MCF 10A (cell line): ENCODE data around the gene SOD2. TPM values are rescaled to one million over a fixed set of nuclear protein-coding genes. Genes with fewer than 3 reads are reported as not detected.

Experiments
- BruUV-seq: library from RNA; stranded (reverse); fragments of 400-500 nt; replicated peaks from 2 replicates; lab custom pipeline; 2021; lab: Mats Ljungman, UMichigan
- CTCF ChIA-PET: fragments of 300-600 bp; sonication (Branson Sonifier 250); formaldehyde crosslinking; extraction: SDS; loops from one replicate; lab custom pipeline; 2021; ENCODE audit warnings: antibody characterized with exemption, inconsistent platforms; lab: Yijun Ruan, JAX
- POLR2A ChIA-PET: fragments of 300-600, 350-650 bp; sonication (Branson Sonifier 250); formaldehyde crosslinking; extraction: SDS; loops from one replicate; lab custom pipeline; 2020; ENCODE audit warnings: antibody characterized with exemption, inconsistent platforms; lab: Yijun Ruan, JAX
- DNase-seq: peaks from one replicate; pipeline ENCODE4 v3.0.0-alpha.2; 2018; ENCODE audit not compliant: unreplicated experiment
- H3K27ac Mint-ChIP-seq: one replicate; pipeline ENCODE4 v1.8.0; 2022; ENCODE audit warnings: mild to moderate bottlenecking, low read depth, mixed read lengths; ENCODE audit not compliant: unreplicated experiment
- H3K27me3 Mint-ChIP-seq: one replicate; pipeline ENCODE4 v1.8.0; 2022; ENCODE audit warnings: mixed read lengths; ENCODE audit not compliant: insufficient read depth, unreplicated experiment
- H3K36me3 Mint-ChIP-seq: one replicate; pipeline ENCODE4 v1.8.0; 2022; ENCODE audit warnings: mild to moderate bottlenecking, moderate library complexity, mixed read lengths; ENCODE audit not compliant: insufficient read depth, unreplicated experiment
- H3K4me1 Mint-ChIP-seq: one replicate; pipeline ENCODE4 v1.8.0; 2022; ENCODE audit warnings: mixed read lengths; ENCODE audit not compliant: insufficient read depth, unreplicated experiment
- H3K4me3 Mint-ChIP-seq: one replicate; pipeline ENCODE4 v1.8.0; 2022; ENCODE audit warnings: mild to moderate bottlenecking, moderate library complexity, mixed read lengths; ENCODE audit not compliant: unreplicated experiment
- H3K9me3 Mint-ChIP-seq: one replicate; pipeline ENCODE4 v1.8.0; 2022; ENCODE audit warnings: mixed read lengths; ENCODE audit not compliant: unreplicated experiment
- intact Hi-C: fragments of 100-400 bp; cut with micrococcal nuclease; formaldehyde crosslinking; loops from 2 replicates; pipeline ENCODE4 v1.14.1; 2022
- total RNA-seq: library from RNA; stranded (reverse); gene quantifications from 2 replicates; pipeline ENCODE4 v1.2.3, GENCODE V29; 2022
- TF ChIP-seq, protein P1 (sequence below): fragments of 200-600 bp; IDR thresholded peaks from one replicate; pipeline ENCODE4 v1.8.0; 2022; ENCODE audit warnings: antibody characterized with exemption, mild to moderate bottlenecking; ENCODE audit not compliant: unreplicated experiment

SOD2 gene
- total RNA-seq, 1 experiment from 2014 or later: 600 TPM

DNA sequence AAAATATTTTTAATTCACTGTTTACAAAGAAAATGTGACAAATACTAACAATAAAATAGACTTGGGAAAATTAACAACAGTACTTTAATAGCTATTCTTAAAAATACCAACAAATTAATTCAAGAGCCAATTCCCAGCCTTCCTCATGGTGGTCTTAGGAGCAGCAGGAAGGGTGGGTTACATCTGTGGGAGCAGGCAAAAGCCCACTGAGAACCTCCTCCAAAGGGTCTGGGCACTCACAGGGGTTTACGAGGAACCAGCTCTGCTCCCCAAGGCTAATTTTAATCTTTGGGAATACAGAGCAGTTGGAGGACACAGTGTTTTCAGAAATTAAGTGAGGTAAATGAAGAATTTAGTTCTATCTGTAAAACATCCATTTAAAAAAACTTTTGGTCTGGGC lies 10.2 kb downstream of the SOD2 start:
- Mint-ChIP-seq H3K36me3 (peaks cover 100% of the 10 kb centered on the region), H3K4me1 (peaks cover 9% of the 10 kb centered on the region), H3K27me3 (no peaks in the 10 kb centered on the region), H3K4me3 (peak overlapping the region; percentile 55), H3K27ac (peak overlapping the region; percentile 46), H3K9me3 (no peaks in the 10 kb centered on the region)
- TF ChIP-seq, protein P1, sequence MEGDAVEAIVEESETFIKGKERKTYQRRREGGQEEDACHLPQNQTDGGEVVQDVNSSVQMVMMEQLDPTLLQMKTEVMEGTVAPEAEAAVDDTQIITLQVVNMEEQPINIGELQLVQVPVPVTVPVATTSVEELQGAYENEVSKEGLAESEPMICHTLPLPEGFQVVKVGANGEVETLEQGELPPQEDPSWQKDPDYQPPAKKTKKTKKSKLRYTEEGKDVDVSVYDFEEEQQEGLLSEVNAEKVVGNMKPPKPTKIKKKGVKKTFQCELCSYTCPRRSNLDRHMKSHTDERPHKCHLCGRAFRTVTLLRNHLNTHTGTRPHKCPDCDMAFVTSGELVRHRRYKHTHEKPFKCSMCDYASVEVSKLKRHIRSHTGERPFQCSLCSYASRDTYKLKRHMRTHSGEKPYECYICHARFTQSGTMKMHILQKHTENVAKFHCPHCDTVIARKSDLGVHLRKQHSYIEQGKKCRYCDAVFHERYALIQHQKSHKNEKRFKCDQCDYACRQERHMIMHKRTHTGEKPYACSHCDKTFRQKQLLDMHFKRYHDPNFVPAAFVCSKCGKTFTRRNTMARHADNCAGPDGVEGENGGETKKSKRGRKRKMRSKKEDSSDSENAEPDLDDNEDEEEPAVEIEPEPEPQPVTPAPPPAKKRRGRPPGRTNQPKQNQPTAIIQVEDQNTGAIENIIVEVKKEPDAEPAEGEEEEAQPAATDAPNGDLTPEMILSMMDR: no peak
- intact Hi-C loops: no loop called here
- CTCF ChIA-PET: interaction anchor here (0.6 to 1.1 kb wide), 5 partner anchors 27 to 501 kb away, joined by 3 read pairs; no protein-coding TSS in a partner anchor
- no peak for DNase-seq
- POLR2A ChIA-PET: interaction anchor here (1.0 to 5.6 kb wide), 8 partner anchors 10 to 105 kb away, joined by 3 to 37 read pairs (median 8); partner anchors contain the start of genes SOD2 and WTAP
- no TSS peak for BruUV-seq

DNA sequence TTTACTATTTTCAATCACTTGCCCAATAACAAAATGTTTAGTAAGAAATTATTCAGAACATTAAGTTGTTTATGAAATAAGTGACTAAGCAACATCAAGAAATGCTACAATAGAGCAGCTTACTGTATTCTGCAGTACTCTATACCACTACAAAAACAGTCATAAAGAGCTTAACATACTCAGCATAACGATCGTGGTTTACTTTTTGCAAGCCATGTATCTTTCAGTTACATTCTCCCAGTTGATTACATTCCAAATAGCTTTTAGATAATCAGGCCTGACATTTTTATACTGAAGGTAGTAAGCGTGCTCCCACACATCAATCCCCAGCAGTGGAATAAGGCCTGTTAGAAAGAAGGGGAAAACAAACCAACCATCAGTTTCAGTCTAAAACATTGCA lies 10.7 kb downstream of the SOD2 start:
- H3K36me3 Mint-ChIP-seq: peaks cover 100% of the 10 kb centered on the region
- H3K4me1 Mint-ChIP-seq: peaks cover 9% of the 10 kb centered on the region
- intact Hi-C loops: no loop called here
- H3K27me3 Mint-ChIP-seq: no peaks in the 10 kb centered on the region
- H3K4me3 Mint-ChIP-seq: peak overlapping the region; percentile 55
- CTCF ChIA-PET: interaction anchor here (0.6 to 1.1 kb wide), 5 partner anchors 27 to 500 kb away, joined by 3 to 5 read pairs (median 3); no protein-coding TSS in a partner anchor
- BruUV-seq: no TSS peak
- TF ChIP-seq, protein P1: no peak
- no peaks in the 10 kb centered on the region for H3K9me3 Mint-ChIP-seq
- DNase-seq: no peak
- peak overlapping the region; percentile 46 for H3K27ac Mint-ChIP-seq
- POLR2A ChIA-PET: interaction anchor here (1.0 to 5.6 kb wide), 9 partner anchors 10 to 106 kb away, joined by 3 to 37 read pairs (median 7); partner anchors contain the start of genes SOD2 and WTAP

DNA sequence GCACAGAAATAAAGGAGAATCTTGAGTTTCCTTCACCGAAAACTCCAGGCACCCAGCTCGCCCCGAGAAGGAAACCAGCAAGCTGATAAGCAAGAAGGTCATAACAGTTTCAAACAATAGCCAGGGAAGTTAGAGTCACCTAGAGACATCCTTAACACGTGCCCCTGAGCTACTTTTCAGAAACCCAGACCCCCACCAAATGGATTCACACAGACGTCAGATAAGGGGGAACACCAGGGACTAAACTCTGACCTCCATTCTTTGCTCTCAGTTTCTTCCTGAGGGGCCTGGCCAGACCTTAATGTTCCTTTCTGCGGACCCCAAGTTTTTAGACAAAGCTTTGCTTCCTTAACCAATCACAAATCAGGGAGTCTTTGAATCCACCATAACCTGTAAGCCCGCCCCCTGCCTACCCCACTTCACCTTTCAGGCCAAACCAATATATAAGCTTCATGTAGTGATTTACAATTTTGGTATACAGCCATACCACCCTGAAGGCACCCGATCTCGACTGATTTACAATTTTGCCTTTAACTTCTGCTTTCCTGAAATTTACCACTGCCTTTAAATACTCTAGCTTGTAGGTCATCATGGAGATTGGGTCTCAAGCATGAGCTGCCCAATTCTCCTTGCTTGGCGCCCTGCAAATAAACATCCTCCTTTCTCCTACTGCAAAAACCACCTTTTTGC lies 11.7 kb downstream of the SOD2 start:
- Mint-ChIP-seq H3K9me3 (no peaks in the 10 kb centered on the region), H3K4me1 (peaks cover 9% of the 10 kb centered on the region), H3K36me3 (peaks cover 100% of the 10 kb centered on the region), H3K4me3 (peak overlapping the region; percentile 55), H3K27ac (peak overlapping the region; percentile 29), H3K27me3 (no peaks in the 10 kb centered on the region)
- intact Hi-C loops: no loop called here
- ChIA-PET POLR2A (interaction anchor here (1.5 to 5.6 kb wide), 5 partner anchors 11 to 107 kb away, joined by 3 to 37 read pairs (median 8); partner anchors contain the start of genes SOD2 and WTAP), CTCF (no interaction called here)
- DNase-seq: no peak
- TSS peak; percentile 20 for BruUV-seq
- TF ChIP-seq, protein P1: no peak

DNA sequence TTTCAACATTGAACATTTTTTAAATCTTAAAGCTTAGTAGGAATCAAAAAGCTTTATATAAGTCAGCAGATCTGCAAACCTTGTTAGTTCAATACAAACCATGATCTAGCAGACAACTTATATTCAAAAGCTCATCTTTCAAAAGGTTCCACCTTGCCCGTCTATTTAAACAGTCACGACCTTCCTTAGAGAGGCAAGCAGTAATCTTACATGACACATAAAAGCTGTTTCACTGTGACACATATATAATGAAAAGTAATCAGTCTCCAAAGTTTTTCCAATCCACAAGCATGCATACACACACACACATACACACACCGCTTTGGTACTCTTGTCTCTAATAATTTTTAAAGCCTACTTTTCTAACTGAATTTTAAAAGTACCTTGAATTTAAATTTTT lies 12.9 kb downstream of the SOD2 start:
- Mint-ChIP-seq H3K27ac (peak overlapping the region; percentile 27), H3K4me3 (peak overlapping the region; percentile 41), H3K9me3 (no peaks in the 10 kb centered on the region), H3K4me1 (peaks cover 9% of the 10 kb centered on the region), H3K36me3 (peaks cover 100% of the 10 kb centered on the region), H3K27me3 (no peaks in the 10 kb centered on the region)
- no TSS peak for BruUV-seq
- no peak for DNase-seq
- intact Hi-C loops: no loop called here
- TF ChIP-seq, protein P1: no peak
- ChIA-PET CTCF (no interaction called here), POLR2A (interaction anchor here (0.8 to 5.6 kb wide), 5 partner anchors 11 to 46 kb away, joined by 3 to 29 read pairs (median 4); partner anchors contain the start of gene WTAP)
